ENCODE data around the gene CLDND2.

CLDND2 gene

GRCh38 chr19:51356159-51356801 is 12.5 kb downstream of the CLDND2 start:
- no peak for DNase-seq

GRCh38 chr19:51354742-51355148 is 14.1 kb downstream of the CLDND2 start:
- peak in 37 of 56 donors; percentile 6 to 75 (median 35) for DNase-seq

GRCh38 chr19:51354103-51354741 is 14.6 kb downstream of the CLDND2 start:
- no peak for DNase-seq

GRCh38 chr19:51352783-51353360 is 15.9 kb downstream of the CLDND2 start:
- no peak for DNase-seq

- DNase-seq = no peak
Observed at GRCh38 chr19:51351266-51351990, 17.4 kb downstream of the CLDND2 start.

- no peak for DNase-seq
Observed at GRCh38 chr19:51347209-51347928, 21.4 kb downstream of the CLDND2 start.

GRCh38 chr19:51346742-51347141 is 22.1 kb downstream of the CLDND2 start:
- DNase-seq = no peak

- DNase-seq = no peak
Observed at GRCh38 chr19:51345076-51345620, 23.7 kb downstream of the CLDND2 start.

GRCh38 chr19:51342631-51343569 is 25.9 kb downstream of the CLDND2 start:
- DNase-seq = no peak

- DNase-seq = no peak
Observed at GRCh38 chr19:51341976-51342580, 26.7 kb downstream of the CLDND2 start, which contains the start of gene VSIG10L. TSS of gene VSIG10L (minus strand) at chr19:51342139. CDS start at chr19:51342124, 15 bp downstream.

GRCh38 chr19:51341066-51341465 is 27.7 kb downstream of the CLDND2 start:
- DNase-seq = no peak

- DNase-seq = peak in 55 of 56 donors; percentile 51 to 99 (median 86)
Observed at GRCh38 chr19:51339687-51340656, 28.8 kb downstream of the CLDND2 start.

- DNase-seq = no peak
Observed at GRCh38 chr19:51339313-51339686, 29.5 kb downstream of the CLDND2 start.

- DNase-seq = peak in 48 of 56 donors; percentile 14 to 80 (median 62)
Observed at GRCh38 chr19:51338563-51339312, 30.1 kb downstream of the CLDND2 start.

- DNase-seq = no peak
Observed at GRCh38 chr19:51337861-51338562, 30.8 kb downstream of the CLDND2 start.

- DNase-seq = no peak
Observed at GRCh38 chr19:51337141-51337860, 31.5 kb downstream of the CLDND2 start.
